GM19239 (cell line): Measurements from ENCODE around the gene PLAGL2.
"Not testable (repeated sequence)": the region's sequence is repeated elsewhere in the genome, so short reads cannot be mapped to it uniquely, and the experiment has no call there.

ENCODE experiments used
- DNase-seq: peaks from one replicate; pipeline ENCODE4 v3.0.0; 2011; ENCODE audit warnings: low spot score; ENCODE audit not compliant: insufficient read length
- FAIRE-seq: peaks from 2 replicates; lab custom pipeline; 2011; peaks lifted over from hg19 to GRCh38; lab: Jason Lieb, UNC

Gene PLAGL2

DNA sequence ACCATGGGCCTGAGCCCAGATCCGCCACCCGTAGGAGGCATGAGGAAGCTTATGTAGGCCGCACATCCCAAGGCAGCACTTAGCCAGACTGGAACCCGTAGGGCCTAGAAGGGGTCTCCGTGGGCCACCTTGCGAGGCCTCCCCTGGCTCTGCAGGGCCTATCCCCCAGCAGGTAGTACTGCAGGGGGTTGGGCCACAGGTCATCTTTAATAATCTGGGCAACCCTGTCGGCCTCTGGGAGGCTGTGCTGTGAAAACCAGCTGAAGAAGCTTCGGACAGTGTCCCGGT lies 18.5 kb downstream of the PLAGL2 start:
- DNase-seq, result no peak
- FAIRE-seq, result no peak

DNA sequence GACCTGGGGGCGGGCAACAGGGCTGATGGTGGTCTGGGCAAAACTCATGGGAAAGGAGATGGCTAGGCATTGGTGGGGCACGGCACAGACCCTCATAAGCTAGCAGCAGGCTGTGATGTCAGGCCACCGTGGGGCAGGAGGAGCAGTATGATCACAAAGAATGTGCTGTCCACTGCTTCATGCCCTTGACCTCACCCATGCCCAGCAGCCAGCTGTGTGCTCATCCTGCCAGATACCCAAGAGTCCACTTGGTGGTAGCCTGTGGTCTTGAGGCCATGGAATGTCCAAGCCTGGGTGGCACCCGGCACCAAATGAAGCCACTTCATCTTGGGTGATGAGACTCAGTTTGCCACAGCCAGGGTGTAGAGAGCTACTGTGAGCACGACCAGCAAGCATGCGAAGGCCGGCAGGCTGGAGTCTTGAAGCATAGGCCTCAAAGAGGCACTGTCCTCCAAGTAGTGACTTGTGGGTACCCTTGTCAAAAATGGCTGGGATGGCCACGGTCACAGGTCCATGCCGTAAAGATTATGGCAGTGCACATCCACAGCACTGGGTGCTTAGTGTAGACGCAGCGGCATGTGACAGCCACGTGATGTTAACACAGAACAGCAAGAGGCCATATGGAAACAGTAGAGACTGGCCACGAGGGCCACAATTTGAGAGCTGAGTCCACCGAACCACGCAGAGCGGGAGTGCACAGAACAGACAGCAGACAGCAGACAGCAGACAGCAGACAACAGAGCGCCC lies 19.0 kb downstream of the PLAGL2 start:
- no peak for DNase-seq

DNA sequence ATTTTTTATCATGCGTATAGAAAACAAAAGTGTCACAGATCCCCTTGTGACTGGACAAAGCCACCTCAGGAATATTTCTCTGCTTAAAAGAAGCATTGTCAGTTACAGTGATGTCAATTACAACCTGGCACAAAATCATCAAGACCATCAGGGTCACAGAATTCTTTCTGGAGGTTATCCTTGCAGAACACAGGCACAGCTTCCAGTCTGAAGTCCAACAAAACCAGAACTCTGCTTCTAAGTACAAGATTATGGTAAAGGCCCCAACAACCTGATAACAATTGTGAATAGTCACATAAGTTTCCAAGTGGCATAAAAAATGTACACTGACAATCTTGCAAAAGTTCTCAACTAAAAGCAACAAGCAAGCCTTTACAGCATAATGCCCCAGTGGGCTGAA lies 21.0 kb downstream of the PLAGL2 start:
- FAIRE-seq (no peak), DNase-seq (no peak)

More for the DNA sequence above, 19.0 kb downstream of the PLAGL2 start:
- no peak for FAIRE-seq

DNA sequence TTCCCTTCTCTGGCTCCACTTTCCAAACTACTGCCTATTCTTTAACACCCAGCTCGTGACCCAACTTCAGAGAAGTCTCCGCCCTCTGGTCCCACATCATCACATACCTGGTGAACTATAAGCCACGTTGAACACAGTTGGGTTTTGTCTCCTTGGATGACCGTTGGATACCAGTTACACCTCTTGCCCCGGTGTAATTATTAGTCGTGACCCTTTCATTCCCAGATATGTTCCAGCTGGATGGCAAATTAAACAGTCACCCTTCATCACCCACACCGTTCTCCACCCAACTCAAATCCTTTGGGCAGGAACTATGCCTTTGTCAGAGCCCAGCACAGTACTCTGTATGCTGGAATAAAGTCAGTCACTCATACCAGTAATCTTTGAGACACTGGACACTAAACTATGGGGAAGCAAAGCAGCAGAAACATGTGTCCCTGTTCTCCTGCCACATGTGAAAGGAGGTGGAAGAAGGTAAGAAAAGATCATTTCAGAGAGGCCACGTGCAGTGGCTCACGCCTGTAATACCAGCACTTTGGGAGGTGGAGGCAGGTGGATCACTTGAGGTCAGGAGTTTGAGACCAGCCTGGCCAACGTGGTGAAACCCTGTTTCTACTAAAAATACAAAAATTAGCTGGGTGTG lies 22.5 kb downstream of the PLAGL2 start:
- DNase-seq (no peak), FAIRE-seq (no peak)

DNA sequence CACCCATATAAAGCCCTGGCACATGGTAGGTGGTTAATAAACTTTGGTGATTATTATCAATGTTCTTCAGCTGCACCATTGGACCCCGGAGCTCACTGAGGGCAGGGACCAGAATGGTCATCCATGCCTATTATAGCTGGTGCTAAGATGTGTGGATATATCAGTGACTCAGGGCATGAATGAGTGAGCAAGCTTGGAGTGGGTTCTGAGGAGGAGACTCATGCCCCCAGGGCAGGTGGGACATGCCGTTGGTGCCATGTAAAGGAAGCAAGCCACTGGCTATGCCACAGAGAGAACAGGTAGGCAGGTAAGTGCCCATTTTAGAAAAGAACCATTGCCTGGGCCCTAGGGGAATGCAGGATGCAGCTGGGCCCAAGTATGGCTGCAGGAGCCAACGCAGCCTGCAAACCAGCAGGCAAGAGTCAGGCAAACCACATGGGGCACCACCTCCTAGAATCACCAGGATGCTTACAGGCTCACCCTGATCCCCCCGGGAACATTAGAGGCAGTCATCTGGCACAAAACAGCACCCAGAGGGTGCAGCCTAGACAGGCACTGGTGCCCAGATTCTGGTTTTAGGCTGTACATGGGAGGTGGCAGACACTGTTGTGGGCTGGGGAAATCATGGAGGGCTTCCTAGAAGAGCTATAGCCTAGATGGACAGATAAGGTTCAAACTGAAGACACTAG lies 23.5 kb downstream of the PLAGL2 start:
- DNase-seq (no peak), FAIRE-seq (no peak)

DNA sequence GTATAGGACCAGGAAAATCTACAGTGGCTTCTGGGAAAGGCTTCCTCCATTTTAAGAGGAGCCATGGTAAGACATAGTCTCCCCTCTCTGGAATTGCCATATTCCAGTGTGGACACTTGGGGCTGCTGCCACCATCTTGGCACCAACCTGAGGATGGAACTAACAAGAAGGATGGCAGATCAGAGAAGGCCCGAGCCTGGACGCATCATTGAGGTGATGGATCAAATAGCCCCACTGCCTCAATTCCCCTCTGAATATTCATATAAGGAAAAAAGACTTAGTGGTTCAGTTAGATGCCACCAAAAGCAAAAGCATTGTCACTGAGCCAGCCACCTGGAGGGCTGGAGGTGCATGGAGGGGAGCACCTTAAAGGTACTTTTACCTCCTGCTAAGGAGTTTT lies 25.9 kb downstream of the PLAGL2 start:
- DNase-seq (no peak), FAIRE-seq (no peak)

DNA sequence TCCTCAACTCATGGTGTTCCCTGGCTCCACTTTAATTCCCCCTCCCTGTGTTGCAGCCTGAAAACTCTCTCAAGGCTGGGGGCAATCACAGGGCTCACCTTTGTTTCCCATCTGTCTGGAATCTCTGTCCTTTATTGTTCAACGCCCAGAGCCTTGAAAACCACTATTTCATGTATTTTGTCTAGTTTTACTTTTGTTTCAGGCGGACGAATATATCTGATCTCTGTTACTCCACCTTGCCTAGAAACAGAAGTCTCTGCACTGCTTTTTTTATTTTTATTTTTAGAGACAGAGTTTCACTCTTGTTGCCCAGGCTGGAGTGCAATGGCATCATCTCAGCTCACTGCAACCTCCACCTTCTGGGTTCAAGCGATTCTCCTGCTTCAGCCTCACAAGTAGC lies 27.6 kb downstream of the PLAGL2 start:
- FAIRE-seq (no peak), DNase-seq (no peak)

DNA sequence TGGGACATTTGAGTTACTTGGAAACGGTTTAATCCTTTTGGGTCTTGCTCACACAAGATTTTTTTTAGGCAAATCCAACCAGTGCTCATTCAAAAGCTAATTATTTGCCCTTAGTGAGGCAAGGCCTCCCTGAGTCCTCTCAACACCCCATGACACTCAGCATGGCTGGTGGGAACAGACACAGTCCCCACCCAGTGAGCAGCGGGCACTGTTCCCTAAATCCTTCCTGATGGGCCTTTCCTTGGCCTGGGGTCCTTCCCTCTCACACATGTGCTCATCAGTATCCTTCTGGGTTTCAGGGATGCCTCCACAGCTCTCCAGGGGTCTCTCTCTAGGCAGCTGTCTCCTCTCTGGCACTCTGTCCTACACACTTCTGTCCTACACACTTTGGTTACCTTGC lies 28.0 kb downstream of the PLAGL2 start:
- DNase-seq (no peak), FAIRE-seq (no peak)

DNA sequence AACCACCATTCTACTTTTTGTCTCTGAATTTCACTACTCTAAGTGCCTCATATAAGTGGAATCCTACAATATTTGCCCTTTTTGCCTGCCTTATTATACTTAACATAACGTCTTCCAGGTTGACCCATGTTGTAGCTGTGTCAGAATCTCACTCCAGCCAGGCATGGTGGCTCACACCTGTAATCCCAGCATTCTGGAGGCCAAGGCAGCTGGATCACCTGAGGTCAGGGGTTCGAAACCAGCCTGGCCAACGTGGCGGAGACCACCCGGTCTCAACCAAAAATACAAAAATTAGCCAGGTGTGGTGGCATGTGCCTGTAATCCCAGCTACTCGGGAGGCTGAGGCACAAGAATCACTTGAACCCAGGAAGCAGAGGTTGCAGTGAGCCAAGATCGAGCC lies 29.8 kb downstream of the PLAGL2 start:
- not testable (repeated sequence) for DNase-seq, FAIRE-seq

DNA sequence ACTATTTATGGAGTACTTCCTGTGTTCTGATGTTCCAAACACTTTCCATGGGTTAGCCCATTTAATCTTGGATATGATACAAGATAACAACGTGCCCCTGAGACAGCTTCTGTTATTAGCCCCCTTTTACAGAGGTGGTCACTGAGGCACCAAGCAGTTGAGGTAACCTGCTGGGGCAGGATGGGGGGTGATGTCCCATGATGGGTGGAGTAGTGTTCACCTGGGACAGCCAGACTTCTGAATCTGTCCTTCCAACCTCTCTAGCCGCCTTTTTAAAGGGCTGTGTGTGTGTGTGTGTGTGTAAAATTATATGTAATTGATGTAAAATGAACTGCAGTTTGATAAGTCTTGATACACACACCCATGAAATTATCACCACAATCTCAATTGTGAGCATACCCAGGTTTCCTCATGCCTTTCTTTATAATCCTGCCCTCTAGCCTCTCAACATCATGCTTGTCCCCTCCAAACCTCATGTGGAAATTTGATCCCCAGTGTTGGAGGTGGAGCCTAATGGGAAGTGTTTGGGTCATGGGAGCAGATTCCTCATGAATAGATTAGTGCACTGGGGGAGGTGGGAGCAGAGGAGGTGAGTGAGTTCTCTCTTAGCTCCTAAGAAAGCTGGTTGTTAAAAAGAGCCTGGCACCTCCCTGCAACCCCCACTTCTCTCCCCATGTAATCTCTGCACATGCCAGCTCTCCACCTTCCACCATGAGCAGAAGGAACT lies 39.2 kb downstream of the PLAGL2 start:
- DNase-seq (no peak), FAIRE-seq (no peak)

DNA sequence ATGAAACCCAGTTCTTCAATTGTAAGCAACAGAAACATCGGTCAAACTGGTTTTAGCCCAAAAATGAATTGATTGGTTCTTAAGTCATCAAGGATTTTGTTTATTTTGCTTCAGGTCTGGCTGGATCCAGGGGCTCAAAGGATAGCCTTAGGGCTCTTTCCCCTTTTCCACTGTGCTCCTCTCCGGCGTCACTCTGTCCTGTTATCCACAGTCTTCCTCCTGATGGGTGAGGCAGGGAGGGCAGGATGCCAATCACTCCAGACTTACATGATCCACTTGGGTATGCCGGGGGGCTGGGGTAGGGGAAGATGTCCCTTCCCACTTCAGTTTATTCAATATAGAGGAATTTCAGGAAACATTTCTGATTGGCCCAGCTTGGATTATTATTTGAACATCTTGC lies 40.0 kb downstream of the PLAGL2 start:
- FAIRE-seq (no peak), DNase-seq (no peak)

DNA sequence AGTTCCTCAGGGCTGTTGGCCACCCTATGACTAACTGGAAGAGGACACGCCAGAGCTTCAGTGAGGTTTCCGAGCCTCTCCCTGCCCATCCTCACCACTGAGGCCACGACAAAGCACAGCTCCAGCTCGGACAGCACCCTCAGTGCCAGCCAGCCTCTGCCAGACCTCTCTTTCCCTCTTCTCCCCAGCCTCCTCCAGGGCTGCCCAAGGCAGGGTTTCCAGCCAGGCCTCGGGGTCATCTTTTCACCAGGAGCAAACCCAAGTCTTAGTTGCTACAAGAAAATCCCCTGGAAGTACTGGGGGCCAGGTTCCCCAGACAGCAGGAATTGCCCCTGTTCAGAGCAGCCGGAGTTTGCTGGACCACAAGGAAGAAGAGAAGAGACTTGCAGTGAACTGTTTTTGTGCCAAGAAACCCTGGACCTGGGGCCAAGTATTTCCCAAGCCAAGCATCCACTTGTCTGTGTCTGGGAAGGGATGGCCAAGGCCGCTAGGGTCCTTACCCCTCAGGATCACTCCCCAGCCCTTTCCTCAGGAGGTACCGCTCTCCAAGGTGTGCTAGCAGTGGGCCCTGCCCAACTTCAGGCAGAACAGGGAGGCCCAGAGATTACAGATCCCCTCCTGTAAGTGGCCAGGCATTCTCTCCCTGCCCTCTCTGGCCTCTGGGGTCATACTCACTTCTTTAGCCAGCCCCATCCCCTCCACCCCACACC lies 41.6 kb downstream of the PLAGL2 start:
- FAIRE-seq, result no peak
- no peak for DNase-seq

DNA sequence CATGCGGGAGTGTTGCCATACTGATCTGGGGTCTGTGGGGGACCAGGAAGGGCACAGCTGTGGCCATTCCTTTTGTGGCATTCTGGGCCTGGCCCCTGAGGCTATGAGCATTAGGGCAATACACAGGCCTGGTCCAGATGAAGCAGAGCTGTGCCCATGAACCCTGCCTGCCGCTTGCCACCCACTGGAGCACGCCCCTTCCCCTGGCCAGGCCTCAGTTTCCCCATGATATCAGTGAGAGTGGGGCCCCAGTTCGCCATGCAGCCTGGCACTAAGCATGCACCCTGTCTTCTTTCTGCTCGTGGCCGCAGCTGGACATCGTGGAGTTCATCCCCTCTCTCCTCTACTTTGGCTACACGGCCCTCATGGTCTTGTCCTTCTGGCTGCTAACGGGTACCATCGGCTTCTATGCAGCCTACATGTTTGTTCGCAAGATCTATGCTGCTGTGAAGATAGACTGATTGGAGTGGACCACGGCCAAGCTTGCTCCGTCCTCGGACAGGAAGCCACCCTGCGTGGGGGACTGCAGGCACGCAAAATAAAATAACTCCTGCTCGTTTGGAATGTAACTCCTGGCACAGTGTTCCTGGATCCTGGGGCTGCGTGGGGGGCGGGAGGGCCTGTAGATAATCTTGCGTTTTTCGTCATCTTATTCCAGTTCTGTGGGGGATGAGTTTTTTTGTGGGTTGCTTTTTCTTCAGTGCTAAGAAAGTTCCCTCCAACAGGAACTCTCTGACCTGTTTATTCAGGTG lies 42.4 kb downstream of the PLAGL2 start:
- DNase-seq (no peak), FAIRE-seq (no peak)

DNA sequence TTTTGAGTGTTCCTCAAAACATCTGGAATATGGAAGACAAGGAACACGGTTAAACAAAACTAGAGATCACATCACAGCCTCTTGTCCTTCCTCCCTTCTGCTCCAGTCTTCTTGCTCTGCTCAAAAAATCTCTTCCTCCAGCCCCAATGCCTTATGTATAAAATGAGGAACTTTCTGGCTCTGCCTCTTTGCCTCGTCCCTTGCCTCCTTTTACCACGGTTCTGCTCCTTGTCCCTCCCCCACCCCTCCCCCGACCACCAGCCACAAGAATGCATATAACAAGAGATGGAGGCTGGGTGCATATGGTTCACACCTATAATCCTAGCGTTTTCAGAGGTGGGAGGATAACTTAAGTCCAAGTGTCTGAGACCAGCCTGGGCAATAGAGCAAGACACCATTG lies 43.6 kb downstream of the PLAGL2 start:
- FAIRE-seq, result no peak
- DNase-seq, result no peak

DNA sequence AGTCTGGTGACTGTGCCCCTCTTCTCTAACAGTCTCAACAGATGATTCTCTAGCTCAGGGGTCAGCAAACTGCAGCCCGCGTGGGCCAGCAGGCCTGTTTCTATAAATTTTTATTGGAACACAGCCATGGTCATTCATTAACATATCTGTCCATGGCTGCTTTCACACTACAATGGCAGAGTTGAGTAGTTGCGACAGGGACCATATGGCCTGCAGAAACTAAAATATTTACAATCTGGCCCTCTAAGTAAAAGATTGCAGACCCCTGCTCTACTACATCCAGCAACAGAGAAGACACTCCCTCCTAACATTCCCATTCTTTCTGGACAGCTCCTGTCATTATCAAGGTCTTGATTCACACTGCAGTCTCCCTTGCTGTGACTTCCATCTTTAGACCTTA lies 45.2 kb downstream of the PLAGL2 start:
- FAIRE-seq (no peak), DNase-seq (no peak)

DNA sequence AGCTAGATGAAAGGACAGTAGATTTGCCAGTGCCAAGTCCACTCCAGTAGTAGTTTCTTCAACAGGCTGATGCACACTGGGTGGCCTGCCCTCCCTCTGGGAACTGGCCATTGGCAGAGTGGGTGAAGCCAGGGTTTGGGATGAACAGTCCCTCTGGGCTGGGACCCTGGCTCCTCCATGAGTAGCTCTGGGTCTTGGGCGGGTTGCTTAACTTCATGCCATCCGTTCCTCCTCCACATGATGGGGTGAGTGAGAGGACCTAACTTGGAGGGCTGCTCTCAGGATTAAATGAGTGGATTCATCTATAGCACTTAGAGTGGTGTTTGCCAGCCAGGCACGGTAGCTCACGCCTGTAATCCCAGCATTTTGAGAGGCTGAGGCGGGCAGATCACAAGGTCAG lies 47.2 kb downstream of the PLAGL2 start:
- no peak for FAIRE-seq

DNA sequence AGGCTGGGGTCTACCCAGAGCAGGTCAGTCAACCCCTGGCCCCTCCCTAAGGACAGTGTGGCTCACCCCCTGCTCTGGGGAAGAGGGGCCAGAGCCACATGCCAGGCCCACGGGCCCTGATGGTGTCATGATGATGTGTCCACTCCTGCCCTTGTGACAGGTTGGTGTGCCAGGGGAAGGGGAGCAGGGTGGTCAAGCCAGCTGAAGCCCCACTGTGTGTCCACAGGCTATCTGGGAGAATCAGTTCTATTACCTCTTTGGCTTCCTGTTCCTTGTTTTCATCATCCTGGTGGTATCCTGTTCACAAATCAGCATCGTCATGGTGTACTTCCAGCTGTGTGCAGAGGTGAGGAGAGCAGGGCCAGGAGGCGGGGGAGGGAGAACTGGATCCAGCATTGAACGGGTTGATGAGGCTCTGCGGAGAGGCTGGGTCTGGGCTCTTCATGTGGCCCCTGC lies 47.7 kb downstream of the PLAGL2 start:
- FAIRE-seq (no peak), DNase-seq (no peak)

More for the DNA sequence above, 47.2 kb downstream of the PLAGL2 start:
- DNase-seq, result no peak

DNA sequence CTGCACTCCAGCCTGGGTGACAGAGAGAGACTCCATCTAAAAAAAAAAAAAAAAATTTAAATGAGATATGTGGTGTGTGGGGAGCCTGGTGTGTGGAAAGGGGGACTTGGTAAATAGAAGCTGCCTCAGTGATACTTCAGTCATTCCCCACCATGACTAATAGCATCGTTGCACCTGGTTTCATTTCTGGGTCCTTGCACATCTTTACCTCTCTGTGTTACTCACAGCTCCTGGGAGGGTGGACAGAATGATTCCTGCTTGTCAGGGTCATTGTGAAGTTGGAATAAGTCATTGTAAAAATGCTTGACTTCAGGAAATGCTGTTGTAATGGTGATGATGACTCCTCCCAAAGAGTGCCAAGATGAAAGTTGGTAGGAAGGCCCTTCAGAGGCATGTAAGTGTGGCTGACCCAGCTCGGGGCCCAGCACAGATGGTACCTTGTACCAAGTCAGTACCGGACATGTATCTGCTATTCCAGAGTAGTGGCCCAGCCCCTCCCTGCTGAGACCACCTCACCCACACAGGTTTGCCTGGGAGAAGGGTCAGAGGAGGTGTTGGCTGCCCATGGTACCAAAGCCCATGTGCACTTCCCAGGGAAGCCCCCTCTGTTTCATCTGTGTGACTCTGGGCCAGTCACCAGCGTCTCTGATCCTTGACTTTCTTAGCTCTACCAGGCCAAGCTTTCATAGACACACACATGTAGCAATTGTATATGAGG lies 48.4 kb downstream of the PLAGL2 start:
- DNase-seq, result no peak
- no peak for FAIRE-seq

DNA sequence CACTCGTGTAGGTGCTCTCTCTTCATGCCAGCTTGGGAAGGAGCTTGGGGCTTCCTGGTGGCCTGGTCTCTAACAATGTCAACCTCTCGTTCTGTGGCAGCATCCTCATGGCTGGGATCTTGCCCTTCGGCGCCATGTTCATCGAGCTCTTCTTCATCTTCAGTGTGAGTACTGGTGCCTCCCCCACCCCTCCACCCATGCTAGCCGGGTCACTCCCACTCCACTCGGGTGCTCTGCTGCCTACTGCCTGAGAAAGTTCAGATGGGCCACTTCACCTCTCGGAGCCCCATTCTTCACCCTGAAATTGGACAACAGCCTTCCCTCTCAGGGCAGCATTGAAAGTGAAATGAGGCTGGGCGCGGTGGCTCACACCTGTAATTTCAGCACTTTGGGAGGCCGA lies 49.2 kb downstream of the PLAGL2 start:
- FAIRE-seq, result no peak
- DNase-seq, result no peak
